ENCODE measurements around the gene LONP2.
A peak's percentile ranks its signal among the peaks of the same experiment; 100 is the strongest.
"Not testable (repeated sequence)": the region's sequence is repeated elsewhere in the genome, so short reads cannot be mapped to it uniquely, and the experiment has no call there.

Gene LONP2

DNA sequence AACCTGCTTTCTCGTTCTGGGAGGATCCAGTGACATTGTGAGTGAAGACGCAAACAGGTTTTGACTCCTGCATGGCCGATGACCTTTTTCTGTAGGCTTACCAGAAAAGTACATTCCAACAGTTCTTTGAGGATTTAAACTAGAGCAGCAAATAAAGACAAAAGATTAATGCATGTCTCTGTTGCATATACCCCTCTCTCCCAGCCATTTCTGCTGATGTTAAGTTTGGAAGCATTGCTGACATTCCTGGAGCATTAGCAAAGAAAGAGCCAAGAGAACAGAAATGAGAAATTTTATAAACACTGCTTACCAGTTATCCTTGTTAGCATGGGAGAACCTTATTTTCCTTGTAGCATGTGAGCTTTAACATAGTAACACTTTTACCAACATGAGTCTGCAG lies 91.9 kb downstream of the LONP2 start:
- peak; percentile 45 to 50 for DNase-seq (ENCODE audit: low read depth in 2 of 2)

DNA sequence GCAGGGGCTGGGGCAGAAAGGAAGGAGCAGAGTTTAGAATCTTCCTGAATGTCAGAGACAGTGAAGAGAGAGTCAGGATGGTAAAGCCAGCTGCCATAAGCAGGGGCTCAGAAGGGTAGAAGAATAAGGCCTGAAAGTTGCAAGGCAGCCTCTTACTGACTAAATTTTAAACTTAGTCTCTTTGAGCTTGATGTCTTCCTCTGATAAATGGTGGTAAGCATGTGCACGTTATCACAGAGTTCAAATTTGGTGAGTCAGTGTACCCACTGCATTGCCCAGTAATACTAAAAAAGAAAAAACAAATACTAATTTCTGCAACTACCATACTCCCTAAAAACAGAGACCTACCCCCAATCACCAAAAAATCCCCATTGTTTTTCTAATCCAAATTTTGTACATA lies 96.0 kb downstream of the LONP2 start:
- DNase-seq (ENCODE audit: low read depth in 2 of 2): no peak

GRCh38 chr16:48342591-48342990 lies 98.5 kb downstream of the LONP2 start:
- no peak for DNase-seq (ENCODE audit: low read depth in 2 of 2)

- no peak for DNase-seq (ENCODE audit: low read depth in 2 of 2)
These were observed 103.2 kb downstream of the LONP2 start for GRCh38 chr16:48347191-48347865.

- no peak for DNase-seq (ENCODE audit: low read depth in 2 of 2)
These were observed 103.9 kb downstream of the LONP2 start for GRCh38 chr16:48347980-48348379.

DNA sequence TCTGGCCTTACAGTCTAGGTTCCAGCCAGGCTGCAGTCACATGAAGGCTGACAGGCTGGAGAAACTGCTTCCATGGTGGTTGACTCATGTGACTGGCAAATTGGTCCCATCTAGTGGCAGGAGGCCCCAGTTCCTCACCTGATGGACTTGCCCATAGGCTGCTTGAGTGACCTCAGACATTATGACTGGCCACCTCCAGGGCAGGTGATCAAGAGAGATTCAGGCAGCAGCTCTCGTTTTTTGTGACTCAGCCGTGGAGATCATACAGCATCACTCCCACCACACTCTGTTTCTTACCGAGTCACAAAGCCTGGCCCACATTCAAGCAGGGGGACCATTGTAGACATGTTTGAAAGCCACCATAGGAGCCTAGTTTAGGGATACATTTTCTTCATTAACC lies 106.6 kb downstream of the LONP2 start:
- DNase-seq (ENCODE audit: low read depth in 2 of 2): no peak

DNA sequence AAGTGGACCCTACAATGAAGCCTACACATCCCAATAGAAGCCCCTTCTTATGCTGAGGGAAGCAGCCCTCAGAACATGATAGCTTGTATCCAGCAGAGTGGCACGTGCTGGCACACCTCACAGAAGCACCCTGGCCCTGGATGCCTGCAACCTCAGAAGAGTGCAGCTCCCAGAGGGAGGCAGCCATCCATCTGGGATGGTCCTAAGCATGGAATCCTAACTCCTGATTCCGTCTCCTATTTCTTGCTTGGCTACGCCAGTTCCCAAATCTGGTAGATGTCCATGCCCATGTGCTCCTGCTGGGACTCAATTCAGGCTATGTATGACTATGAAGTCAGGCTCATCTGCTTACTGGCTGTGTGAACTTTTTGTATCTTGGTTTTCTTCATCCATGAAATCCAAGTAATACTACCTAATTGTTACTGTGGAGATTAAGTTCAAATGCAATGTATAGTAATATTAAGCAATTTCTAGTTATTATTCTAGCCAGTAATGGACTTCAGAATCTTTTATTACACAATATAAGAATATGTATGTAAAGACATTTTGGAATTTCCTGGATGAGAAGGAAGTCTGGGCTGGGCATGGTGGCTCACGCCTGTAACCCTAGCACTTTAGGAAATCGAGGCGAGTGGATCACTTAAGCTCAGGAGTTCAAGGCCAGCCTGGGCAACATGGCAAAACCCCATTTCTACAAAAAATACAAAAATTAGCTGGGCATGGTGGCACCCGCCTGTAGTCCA lies 108.7 kb downstream of the LONP2 start:
- no peak for DNase-seq (ENCODE audit: low read depth in 2 of 2)

DNA sequence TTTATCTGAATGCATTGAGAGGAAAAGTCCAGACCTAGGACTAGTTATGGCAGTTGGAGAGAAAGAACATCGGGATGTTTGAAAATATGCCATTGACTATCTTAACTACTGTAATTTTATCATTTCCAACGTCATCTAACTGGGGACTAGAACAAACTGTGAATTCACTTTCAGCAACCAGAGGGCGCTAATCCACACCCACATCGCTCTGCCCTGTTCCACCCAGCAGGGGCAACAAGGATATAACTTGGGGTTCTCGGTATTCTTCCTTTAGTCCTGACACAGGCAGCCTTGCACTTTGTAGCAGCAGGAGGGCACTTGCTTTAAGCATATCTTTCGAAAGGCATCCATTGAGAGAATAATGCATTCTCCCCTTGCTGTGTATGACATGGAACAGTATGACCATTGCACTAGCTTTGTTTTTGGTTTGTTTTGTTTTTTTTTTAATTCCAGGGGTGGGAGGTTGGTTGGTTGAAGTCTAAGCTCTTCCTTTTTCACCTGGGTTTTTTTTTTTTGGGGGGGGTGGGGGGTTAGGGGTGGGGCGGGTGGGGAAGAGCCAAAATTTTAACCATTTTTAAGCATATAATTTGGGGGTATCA lies 109.6 kb downstream of the LONP2 start:
- DNase-seq (ENCODE audit: low read depth in 2 of 2): peak in 1 of 2 experiments; percentile 35

GRCh38 chr16:48354385-48354784 lies 110.3 kb downstream of the LONP2 start:
- DNase-seq (ENCODE audit: low read depth in 2 of 2): not testable (repeated sequence)

- DNase-seq (ENCODE audit: low read depth in 2 of 2): no peak
These were observed 111.1 kb downstream of the LONP2 start for GRCh38 chr16:48354877-48355855.

- DNase-seq (ENCODE audit: low read depth in 2 of 2): no peak
These were observed 112.7 kb downstream of the LONP2 start for GRCh38 chr16:48356633-48357376.

GRCh38 chr16:48358419-48358818 lies 114.3 kb downstream of the LONP2 start:
- no peak for DNase-seq (ENCODE audit: low read depth in 2 of 2)

DNA sequence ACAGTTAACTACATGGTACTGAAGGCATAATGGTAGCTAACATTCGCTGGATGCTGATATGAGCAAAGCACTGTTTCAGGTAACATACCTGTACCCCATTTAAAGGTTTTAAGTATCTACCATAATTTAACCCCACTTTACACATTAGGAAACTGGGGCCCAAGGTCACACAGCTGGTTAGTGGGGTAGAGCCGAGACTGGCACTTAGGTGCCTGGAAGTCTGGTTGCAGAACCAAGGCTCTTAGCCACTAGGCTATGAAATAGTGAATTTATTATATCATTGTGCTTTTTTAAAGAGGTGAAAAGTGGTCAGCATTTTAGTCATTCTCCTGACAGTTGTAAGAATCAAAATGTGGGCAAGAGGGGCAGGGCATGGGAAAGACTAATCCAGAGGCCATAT lies 115.9 kb downstream of the LONP2 start:
- DNase-seq (ENCODE audit: low read depth in 2 of 2): no peak

GRCh38 chr16:48361012-48361411 lies 116.9 kb downstream of the LONP2 start:
- DNase-seq (ENCODE audit: low read depth in 2 of 2): no peak

GRCh38 chr16:48361540-48362144 lies 117.5 kb downstream of the LONP2 start:
- DNase-seq (ENCODE audit: low read depth in 2 of 2): no peak

DNA sequence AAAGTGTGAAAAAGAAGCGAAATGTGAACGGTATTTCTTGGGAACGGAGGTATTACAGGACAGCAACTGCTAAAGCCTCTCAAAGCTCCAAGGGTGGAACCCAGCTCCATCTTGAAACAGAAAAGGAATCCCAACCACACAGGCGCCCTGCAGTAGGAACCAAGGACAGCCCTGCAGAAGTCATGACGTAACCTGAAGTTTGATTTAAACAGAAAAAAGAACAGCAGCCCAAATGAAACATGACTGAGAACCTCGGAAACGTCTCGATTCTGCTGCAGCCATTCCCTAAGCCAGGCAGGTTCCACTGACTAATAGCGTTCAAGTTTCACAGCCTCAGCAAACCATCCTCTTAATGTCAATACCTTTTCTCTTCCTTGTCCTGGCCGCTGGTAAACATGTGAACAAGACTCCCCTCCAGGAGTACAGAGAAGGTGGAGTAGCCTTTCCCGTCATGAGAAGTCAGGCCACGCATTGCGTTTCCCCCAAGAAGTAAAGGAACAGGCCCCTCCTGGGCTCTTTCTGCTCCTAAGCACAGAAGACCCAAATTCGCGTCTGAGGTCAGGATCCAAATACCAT lies 121.0 kb downstream of the LONP2 start:
- no peak for DNase-seq (ENCODE audit: low read depth in 2 of 2)

GRCh38 chr16:48365601-48366164 lies 121.6 kb downstream of the LONP2 start:
- peak in 1 of 2 experiments; percentile 54 for DNase-seq (ENCODE audit: low read depth in 2 of 2)

- DNase-seq (ENCODE audit: low read depth in 2 of 2): peak; percentile 74 to 76
These were observed 122.3 kb downstream of the LONP2 start for GRCh38 chr16:48366165-48367093.

All from fibroblast of skin of left biceps (primary cell).